Stimulated activated CD4-positive, alpha-beta T cell treated with anti-CD3 and anti-CD28 coated beads, Interleukin-12 subunit alpha, Interleukin-12 subunit beta, amount 100 ng/mL, for 48 hours (primary cell): ENCODE measurements around the gene ABCB7.
"Not testable (repeated sequence)": the region's sequence is repeated elsewhere in the genome, so short reads cannot be mapped to it uniquely, and the experiment has no call there.

Experiments
- DNase-seq, 3 donors: peaks; one replicate each; pipeline ENCODE4 v3.0.0-alpha.2; 2020; ENCODE audit warnings: low read depth in 2 of 3, low spot score in 1 of 3

The ABCB7 gene

GRCh38 chrX:75106772-75107171 lies 49.3 kb downstream of the ABCB7 start:
- no peak for DNase-seq

DNA sequence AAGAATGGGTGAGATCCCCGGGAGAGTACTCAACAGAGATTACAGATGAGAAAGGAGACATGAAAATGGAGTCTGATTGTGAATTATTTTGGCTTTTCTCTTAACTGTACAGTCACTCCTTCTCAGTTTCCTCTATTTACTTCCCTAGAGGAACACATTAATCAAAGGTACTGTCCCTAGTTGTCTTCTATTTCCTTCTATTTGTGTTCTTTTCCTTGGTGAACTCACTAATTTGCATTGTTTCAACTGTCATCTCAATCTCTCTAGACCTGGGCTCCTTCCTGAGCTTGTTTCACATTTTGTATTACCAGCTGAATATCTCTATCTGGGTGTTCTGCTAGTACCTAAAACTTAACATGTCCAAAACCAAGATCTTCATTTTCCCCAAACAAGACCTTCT lies 59.8 kb downstream of the ABCB7 start:
- DNase-seq, result no peak

- DNase-seq, result no peak
These were observed 69.3 kb downstream of the ABCB7 start for GRCh38 chrX:75086731-75087195.

DNA sequence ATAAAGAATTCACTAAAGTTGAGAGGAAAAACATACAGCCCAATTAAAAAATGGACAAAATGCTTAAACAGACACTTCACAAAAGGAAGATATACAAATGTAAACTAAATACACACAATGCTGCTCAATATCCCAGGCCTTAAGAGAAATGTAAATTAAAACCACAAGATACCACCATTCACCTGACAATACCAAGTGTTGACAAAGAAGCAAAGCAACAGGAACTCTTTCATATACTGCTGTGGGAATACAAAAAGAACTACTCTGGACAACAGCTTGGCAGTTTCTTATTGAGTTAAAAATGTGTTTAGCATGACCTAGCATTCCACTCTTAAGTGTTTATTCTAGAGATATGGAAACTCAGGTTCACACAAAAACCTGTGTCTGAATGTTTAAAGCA lies 71.3 kb downstream of the ABCB7 start:
- no peak for DNase-seq

- DNase-seq, result no peak
These were observed 79.7 kb downstream of the ABCB7 start for GRCh38 chrX:75076429-75076828.

DNA sequence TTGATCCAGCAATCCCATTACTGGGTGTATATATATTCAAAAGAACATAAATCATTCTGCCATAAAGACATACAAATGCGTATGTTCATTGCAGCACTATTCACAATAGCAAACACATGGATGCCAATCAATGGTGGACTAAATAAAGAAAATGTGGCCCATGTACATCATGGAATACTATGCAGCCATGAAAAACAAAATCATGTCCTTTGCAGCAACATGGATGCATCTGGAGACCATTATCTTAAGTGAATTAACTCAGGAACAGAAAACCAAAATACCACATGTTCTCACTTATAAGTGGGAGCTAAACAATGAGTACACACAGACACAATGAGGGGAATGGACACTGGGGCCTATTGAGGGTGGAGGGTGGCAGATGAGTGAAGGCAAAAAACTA lies 81.6 kb downstream of the ABCB7 start:
- DNase-seq, result no peak

DNA sequence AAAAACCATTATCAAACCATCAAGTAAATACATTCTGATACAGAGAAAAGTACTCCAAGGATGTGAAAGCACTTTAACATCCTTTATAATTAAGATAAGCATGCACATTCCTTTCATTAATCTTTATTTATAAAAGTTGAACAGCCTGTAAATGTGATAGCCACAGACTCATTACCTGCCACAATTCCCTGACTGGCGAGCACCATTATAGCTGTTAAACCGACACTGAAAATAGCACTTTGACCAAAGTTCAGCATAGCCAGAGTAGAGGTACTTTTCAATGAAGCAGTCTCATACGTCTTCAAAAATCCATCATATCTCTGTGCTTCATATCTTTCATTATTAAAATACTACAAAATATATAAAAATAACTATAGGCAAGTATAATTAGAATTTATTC lies 84.7 kb downstream of the ABCB7 start:
- DNase-seq, result no peak

DNA sequence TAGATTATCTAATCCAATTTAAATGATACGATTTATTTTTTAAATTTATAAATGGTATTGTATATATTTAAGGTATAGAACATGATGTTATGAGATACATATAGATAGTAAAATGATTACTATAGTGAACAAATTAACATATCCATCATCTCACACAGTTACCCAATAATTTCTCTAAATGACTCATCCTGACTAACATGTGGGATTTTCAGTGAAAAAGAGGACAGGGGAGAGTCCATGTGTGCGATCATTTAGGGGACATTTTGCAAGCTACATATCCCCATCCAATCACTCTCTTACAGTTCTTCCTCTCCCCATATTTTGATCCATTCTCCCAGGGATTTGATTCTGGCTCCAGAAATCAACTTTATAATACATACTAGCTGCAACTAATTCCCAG lies 88.2 kb downstream of the ABCB7 start:
- DNase-seq, result no peak

DNA sequence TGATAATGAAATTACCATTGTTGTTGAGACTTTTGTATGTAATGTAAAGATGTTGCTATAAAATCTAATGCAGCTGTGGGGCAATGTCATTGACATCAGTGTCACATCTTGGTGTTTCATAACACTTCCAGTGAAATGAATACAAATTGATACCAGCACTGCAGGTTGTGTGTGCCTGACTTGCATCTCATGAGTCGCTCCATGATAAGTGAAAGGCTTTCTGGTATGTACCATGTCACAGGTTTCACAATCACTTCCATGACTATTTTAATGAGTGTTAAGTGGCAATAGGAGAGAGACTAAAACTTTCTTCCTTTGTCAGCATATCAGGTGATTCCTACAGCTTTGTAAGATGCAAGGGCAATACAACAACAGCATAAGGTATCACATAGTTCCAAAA lies 94.4 kb downstream of the ABCB7 start:
- no peak for DNase-seq

DNA sequence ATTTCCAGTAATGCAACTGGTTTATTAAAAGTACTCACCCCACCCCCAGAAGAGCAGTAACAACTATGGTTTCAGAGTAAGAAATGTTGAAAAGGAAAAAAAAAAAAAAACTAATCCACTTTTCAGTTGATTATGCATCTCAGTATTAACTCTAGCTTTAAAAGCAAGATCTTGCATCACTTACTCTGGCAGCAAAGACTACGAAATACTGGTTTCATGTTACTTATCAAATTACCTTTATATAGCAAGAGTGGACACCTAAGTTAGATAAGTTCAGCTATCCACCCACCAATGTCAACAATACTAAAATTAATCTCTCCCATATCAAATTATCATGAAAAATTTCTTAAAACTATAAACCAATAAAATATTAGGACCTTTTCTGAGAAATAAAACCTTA lies 105.0 kb downstream of the ABCB7 start:
- no peak for DNase-seq

DNA sequence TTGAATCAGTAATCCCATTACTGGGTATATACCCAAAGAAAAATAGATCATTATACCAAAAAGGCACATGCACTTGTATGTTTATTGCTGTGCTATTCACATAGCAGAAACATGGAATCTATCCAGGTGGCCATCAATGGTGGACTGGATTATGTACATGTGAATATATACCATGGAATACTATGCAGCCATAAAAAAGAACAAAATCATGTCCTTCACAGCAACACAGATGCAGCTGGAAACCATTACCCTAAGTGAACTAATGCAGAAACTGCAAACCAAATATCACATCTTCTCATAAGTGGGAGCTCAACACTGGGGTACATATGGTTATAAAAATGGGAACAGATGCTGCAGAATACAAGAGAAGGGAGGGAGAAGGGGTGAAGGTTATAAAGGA lies 110.7 kb downstream of the ABCB7 start:
- DNase-seq, result no peak

GRCh38 chrX:75044142-75044541 lies 111.9 kb downstream of the ABCB7 start:
- not testable (repeated sequence) for DNase-seq

DNA sequence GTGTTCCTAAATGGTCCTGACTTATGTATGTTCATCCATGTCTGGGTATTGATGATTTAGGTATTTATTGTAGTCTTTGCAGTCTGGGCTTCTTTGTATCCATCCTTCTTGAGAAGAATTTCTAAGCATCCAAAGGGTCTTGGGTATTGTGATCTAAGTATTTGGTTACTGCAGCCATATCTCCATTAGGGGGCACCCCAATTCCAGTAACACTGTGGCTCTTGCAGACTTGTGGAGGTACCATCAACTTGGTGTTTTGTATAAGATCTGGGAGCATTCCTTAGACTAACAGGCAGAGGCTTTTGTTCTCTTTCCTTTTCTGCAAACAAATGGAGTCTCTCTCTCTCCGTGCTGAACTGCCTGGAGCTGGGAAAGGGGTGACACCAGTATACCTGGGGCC lies 117.2 kb downstream of the ABCB7 start:
- DNase-seq, result peak in 1 of 3 donors; percentile 13
